Cardiac fibroblast (primary cell): ENCODE measurements around the gene PLXNA1.

Experiments used
- DNase-seq, 2 donors: peaks; one replicate each; pipeline versions ENCODE4 v3.0.0 to v3.0.0-alpha.2; 2010; ENCODE audit warnings: low read depth in 2 of 2
- H3K4me3 ChIP-seq, 2 donors: replicated peaks in 1 of 2; 1 replicate in 1 of 2; 2 replicates in 1 of 2; pipeline ENCODE4 v1.5.1; 2011; ENCODE audit warnings: low read depth in 2 of 2, low read length in 2 of 2, mild to moderate bottlenecking in 2 of 2, moderate library complexity in 1 of 2
- TF ChIP-seq, protein P1 (sequence below): IDR thresholded peaks from one replicate; pipeline ENCODE4 v1.5.1; 2011; ENCODE audit warnings: low read depth, mild to moderate bottlenecking, low read length, inconsistent platforms

The PLXNA1 gene

DNA sequence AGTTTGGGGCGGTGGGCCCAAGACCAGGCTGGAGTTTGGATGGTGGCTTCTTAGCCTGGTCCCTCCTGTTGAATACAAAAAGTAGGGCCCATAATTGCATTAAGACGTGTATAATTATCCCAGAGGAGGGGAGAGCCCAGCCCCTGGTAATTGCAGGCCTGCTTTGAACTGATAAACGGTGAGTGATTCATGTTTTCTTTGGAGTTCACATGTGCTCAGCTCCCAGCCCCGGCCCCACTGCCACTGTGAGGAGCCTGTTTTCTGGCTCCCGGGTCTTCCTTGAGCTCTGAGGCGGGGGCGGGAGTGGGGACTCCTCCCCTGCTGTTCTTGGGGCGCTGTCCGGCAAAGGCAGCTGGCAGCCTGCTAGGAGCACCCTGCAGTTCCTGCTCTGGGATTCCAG is 3.1 kb downstream of the PLXNA1 start:
- TF ChIP-seq, protein P1, sequence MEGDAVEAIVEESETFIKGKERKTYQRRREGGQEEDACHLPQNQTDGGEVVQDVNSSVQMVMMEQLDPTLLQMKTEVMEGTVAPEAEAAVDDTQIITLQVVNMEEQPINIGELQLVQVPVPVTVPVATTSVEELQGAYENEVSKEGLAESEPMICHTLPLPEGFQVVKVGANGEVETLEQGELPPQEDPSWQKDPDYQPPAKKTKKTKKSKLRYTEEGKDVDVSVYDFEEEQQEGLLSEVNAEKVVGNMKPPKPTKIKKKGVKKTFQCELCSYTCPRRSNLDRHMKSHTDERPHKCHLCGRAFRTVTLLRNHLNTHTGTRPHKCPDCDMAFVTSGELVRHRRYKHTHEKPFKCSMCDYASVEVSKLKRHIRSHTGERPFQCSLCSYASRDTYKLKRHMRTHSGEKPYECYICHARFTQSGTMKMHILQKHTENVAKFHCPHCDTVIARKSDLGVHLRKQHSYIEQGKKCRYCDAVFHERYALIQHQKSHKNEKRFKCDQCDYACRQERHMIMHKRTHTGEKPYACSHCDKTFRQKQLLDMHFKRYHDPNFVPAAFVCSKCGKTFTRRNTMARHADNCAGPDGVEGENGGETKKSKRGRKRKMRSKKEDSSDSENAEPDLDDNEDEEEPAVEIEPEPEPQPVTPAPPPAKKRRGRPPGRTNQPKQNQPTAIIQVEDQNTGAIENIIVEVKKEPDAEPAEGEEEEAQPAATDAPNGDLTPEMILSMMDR: no peak
- no peak overlapping the region for H3K4me3 ChIP-seq
- DNase-seq: peak; percentile 30

DNA sequence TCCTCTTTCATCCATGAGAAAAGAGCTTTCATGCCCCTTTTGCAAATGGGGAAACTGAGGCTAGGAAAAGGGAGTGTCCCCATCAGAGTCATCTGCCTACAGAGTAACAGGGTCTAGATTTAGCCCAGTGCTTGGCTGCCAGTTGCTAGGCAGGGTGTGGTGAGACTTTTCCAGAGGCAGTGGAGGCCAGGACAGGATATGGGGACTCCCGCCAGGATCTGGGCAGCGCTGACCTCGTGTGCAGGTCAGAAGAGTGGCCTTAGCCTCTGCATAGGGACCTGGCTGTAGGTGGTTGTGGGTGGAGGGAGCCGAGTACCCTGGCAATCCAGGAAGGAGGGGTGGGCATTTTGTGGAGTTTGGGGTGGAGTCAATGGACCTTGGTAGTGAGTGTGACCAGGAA is 4.2 kb downstream of the PLXNA1 start:
- no peak for DNase-seq
- TF ChIP-seq, protein P1: no peak
- no peak overlapping the region for H3K4me3 ChIP-seq

DNA sequence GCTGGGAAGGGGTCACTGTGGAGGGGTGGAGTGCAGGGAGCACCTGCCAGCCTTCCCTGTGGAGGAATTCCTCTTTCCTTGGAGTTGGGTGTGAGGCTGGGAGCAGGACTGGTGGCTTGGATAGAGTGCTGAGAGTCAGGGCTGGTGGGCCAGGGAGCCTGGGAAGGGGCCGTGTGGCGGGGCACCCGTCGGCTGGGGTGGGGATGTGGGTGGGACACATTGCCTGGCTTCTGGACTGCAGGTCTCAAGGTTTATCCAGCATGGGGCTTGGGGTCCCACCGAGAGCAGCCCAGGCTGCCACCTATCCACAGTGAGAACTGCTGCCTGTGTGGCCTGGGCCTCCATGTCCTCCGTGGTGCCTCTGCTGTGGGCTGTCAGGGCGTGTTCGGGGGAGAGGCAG is 4.7 kb downstream of the PLXNA1 start:
- TF ChIP-seq, protein P1: no peak
- no peak overlapping the region for H3K4me3 ChIP-seq
- no peak for DNase-seq

DNA sequence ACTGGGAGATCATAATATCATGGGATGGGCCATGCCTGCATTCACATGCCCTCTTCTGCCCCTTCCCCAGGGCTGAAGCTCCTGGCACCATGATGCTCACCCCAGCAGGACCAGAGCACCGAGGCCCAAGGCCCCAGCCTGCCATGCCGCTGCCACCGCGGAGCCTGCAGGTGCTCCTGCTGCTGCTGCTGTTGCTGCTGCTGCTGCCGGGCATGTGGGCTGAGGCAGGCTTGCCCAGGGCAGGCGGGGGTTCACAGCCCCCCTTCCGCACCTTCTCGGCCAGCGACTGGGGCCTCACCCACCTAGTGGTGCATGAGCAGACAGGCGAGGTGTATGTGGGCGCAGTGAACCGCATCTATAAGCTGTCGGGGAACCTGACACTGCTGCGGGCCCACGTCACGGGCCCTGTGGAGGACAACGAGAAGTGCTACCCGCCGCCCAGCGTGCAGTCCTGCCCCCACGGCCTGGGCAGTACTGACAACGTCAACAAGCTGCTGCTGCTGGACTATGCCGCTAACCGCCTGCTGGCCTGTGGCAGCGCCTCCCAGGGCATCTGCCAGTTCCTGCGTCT is 5.6 kb downstream of the PLXNA1 start:
- H3K4me3 ChIP-seq: no peak overlapping the region
- DNase-seq: no peak
- TF ChIP-seq, protein P1: no peak

DNA sequence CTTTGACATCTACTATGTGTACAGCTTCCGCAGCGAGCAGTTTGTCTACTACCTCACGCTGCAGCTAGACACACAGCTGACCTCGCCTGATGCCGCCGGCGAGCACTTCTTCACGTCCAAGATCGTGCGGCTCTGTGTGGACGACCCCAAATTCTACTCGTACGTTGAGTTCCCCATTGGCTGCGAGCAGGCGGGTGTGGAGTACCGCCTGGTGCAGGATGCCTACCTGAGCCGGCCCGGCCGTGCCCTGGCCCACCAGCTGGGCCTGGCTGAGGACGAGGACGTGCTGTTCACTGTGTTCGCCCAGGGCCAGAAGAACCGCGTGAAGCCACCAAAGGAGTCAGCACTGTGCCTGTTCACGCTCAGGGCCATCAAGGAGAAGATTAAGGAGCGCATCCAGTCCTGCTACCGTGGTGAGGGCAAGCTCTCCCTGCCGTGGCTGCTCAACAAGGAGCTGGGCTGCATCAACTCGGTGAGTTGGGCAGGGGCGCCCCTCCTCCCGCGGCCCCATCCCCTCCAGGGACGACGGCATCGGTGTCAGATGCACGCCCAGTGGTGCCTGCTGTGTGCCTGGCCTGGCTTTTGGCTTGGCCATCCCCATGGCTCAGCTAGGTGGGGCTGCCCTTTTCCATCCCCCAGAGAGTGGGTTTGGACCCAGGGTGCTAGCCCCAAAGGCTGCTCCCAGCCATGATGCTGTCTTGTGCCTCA is 6.6 kb downstream of the PLXNA1 start:
- no peak for DNase-seq
- H3K4me3 ChIP-seq: no peak overlapping the region
- TF ChIP-seq, protein P1: no peak

DNA sequence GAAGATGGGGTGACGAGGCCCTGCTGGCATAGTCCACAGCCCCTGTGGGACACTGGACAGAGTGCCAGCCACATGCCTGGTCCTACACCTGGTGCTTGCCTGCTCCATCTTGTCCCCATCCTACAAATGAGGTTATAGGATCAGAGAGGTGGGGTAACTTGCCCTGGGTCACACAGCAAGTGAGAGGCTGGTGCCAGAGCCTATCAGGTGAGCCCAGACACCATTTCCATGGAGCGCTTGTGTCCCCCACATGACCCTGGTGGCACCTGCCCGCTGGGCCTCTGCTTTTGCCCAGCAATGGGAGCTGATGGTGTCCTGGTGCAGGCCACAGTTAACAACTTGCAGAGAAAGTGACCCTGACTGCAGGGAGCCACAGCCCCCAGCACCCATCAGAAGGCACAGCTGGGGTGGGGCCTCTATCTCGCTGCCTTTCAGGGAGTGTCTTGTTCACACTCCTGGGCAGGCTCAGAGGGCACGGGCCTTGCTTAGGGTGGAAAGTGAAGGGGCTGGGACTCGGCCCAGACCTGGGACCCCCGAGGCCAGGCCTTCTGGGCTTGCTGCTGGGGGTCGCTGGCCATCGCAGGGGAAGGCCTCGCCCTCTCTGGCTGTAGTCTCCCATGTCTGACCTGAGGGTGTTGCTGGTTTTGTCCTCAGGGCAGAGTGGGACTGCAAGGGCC is 7.2 kb downstream of the PLXNA1 start:
- TF ChIP-seq, protein P1: no peak
- H3K4me3 ChIP-seq: no peak overlapping the region
- DNase-seq: no peak
